Measurements from ENCODE around the gene FCSK.

DNA sequence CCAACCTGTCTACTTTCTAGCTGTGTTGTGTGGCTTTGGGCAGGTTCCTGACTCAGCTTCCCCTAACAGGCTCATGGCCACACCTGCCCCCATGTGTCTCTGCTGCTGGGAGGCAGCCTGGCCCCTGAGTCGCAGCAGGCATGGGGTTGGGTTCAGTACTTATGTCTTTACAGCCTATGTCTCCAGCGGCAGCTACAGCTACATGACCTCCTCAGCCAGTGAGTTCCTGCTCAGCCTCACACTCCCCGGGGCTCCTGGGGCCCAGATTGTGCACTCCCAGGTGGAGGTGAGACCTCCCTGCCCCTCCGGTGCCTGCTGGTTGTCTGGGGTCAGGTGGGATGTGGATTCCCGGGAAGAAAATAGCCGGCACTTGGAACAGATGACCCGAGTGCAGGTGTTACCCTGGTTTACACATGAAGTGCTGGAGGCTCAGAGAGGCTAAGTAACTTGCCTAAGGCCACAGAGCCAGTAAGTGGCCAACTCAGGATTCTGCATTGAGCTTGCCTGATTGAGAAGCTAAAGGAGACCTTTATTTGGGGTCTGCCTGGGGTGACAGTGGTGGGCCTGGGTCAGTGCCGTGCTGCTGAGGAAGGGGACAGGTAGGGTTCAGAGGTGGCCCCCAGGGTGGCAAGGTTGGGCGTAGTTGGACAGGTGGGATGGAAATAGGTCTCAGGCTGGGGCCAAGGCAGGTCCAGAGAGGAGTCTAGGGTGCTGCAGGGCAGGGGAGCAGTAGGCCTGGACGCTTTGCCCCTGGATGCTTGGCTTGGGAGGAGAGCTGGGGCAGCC is 15.9 kb downstream of the FCSK start:
- TF ChIP-seq, protein P1, sequence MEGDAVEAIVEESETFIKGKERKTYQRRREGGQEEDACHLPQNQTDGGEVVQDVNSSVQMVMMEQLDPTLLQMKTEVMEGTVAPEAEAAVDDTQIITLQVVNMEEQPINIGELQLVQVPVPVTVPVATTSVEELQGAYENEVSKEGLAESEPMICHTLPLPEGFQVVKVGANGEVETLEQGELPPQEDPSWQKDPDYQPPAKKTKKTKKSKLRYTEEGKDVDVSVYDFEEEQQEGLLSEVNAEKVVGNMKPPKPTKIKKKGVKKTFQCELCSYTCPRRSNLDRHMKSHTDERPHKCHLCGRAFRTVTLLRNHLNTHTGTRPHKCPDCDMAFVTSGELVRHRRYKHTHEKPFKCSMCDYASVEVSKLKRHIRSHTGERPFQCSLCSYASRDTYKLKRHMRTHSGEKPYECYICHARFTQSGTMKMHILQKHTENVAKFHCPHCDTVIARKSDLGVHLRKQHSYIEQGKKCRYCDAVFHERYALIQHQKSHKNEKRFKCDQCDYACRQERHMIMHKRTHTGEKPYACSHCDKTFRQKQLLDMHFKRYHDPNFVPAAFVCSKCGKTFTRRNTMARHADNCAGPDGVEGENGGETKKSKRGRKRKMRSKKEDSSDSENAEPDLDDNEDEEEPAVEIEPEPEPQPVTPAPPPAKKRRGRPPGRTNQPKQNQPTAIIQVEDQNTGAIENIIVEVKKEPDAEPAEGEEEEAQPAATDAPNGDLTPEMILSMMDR (IDR thresholded peaks at IDR 0.05), result no peak
- no peak for TF ChIP-seq POLR2A (IDR thresholded peaks at IDR 0.05)
